AG09309 (cell line): Measurements from ENCODE around the gene PWP2.
"Not testable (repeated sequence)": the region's sequence is repeated elsewhere in the genome, so short reads cannot be mapped to it uniquely, and the experiment has no call there.

ENCODE experiments used
- DNase-seq: peaks from one replicate; pipeline ENCODE4 v3.0.0-alpha.2; 2010; ENCODE audit warnings: low read depth
- H3K4me3 ChIP-seq: 2 replicates; pipeline ENCODE4 v1.5.1; 2011; ENCODE audit warnings: mild to moderate bottlenecking, low read depth, low read length, moderate library complexity; ENCODE audit not compliant: control insufficient read depth

PWP2 gene

GRCh38 chr21:44147108-44147507 lies 39.9 kb downstream of the PWP2 start:
- DNase-seq, H3K4me3 ChIP-seq: not testable (repeated sequence)

GRCh38 chr21:44150255-44150654 lies 43.1 kb downstream of the PWP2 start:
- H3K4me3 ChIP-seq: not testable (repeated sequence)

DNA sequence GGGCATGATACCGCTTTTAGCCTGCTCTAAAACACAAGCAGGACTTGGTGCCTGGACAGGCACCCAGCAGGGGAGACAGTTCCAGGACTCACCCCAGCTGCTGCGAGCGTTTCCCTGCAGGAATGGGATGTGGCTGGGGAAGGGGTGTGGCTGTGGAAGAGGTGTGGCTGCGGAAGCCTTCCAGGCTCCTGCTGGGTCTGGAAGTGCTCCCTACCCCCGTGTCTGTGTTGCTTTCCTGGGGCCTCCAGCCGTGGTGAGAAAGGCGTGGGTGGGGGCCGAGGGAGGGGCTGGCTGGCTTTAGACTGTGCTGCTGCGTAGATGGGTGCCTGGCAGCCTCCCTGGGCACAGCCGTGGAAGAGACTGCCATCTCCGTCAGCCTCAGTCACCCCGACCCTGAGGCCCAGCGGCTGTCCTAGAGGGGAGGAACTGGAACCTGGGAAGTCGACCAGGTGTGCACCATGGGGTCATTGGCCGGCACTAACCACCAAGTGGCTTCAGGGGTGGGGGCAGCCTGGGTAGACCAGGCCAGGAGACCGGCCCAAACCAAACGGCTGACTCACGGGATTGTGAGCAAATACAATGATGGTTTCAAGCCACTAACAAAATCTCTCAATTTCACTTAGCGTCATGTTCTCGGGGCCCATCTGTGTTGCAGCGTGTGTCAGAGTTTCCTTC lies 46.2 kb downstream of the PWP2 start:
- not testable (repeated sequence) for DNase-seq, H3K4me3 ChIP-seq

More at GRCh38 chr21:44150255-44150654, 43.1 kb downstream of the PWP2 start:
- not testable (repeated sequence) for DNase-seq

GRCh38 chr21:44153889-44154228 lies 46.7 kb downstream of the PWP2 start:
- not testable (repeated sequence) for H3K4me3 ChIP-seq, DNase-seq

DNA sequence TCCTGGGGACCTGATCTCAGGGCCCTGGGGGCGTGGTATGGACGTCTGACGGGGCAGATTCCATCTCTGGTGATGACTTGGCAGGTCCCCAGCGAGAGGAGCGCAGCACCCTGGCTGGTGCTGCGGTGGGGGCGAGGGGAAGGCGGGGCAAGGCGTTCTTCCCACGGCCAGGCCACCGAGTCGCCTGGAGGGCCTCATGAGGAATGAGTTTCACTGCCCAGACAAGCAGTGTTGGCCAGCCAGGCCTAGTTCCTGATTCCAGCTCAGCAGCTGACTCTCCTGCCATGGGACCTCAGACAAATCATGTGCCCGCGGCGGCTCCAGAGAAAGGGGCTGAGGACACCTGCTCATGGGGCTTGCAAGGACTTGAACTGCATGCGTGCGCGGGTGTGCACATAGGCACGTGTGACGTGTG lies 47.6 kb downstream of the PWP2 start:
- not testable (repeated sequence) for H3K4me3 ChIP-seq, DNase-seq

- not testable (repeated sequence) for H3K4me3 ChIP-seq, DNase-seq
Observed at GRCh38 chr21:44155231-44155993, 48.2 kb downstream of the PWP2 start.

DNA sequence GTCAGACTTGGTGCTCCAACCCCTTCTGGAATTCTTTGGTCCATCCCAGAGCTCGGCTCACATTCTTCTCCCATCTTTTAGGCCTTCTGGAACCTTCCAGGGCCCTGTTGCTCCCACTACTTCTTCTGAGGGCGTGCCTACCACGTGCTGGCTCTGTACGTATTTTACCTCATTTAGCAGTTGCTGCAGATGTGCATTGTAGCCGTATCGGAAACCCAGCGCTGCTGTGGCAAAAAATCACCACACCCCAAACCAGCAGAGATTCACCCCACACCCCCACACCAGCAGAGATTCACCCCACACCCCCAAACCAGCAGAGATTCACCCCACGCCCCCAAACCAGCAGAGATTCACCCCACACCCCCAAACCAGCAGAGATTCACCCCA lies 48.8 kb downstream of the PWP2 start:
- not testable (repeated sequence) for DNase-seq, H3K4me3 ChIP-seq

GRCh38 chr21:44157439-44158081 lies 50.4 kb downstream of the PWP2 start:
- DNase-seq, H3K4me3 ChIP-seq: not testable (repeated sequence)

DNA sequence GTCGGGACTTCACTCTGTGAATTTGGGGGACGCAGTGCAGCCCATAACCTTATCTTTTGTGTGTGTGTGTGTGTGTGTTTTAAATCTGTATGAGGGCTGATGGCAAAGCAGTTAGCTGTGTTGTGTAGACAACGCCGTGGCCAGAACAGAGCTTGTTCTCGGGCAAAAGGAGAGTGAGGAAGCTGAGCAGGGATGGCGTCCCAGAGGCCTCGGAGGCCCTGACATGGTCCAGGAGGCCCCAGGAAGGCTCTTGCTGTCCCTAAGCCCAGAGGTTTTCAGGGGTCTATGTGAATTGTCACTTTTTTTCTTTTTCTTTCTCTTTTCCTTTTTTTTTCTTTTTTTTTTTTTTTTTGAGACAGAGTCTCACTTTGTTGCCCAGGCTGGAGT lies 50.9 kb downstream of the PWP2 start:
- not testable (repeated sequence) for DNase-seq, H3K4me3 ChIP-seq

DNA sequence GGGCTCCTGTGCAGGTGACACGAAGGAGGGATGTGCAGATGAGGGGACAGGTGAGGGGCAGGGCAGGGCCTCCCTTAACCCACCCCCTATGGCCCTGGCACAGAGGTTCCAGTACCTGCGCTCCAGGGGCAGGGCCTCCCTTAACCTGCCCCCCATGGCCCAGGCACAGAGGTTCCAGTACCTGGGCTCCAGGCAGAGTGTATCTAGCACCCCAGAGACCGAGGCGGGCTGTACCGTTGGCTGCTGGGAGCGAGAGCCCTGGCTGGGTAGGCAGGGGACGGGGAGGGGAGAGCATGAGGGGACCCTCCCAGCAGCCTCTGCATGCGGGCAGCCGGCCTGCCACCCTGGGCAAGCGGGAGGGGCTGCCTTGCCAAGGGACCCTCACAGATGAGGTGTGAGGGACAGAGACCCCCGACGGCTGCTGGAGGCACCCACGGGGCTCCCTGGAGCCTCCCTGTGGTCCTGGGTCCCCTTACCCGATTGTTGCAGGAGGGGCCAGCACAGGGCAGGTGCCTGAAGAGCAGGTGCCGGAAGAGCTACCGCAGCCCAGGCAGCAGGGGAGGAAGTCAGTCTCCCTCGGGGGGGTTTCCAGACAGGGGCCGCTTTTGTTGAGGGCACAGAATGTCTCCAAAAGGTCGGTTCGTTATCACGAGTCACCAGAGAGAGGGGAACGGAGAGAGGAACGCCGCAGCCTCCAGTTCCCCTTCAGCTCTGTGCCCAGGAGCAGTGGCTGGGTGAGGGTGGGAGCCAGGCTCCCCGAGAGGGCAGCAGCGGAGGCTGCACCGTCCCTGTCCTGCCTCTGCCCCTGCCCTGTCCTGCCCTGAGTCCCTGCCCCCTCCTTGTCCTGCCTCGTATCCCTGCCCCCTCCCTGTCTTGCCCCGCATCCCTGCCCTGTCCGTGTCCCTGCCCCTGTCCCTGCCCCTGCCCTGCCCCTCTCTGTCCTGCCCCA lies 52.4 kb downstream of the PWP2 start:
- DNase-seq: not testable (repeated sequence)

GRCh38 chr21:44160298-44160672 lies 53.1 kb downstream of the PWP2 start:
- H3K4me3 ChIP-seq, DNase-seq: not testable (repeated sequence)

More for the DNA sequence above, 52.4 kb downstream of the PWP2 start:
- not testable (repeated sequence) for H3K4me3 ChIP-seq

GRCh38 chr21:44160821-44161220 lies 53.6 kb downstream of the PWP2 start:
- DNase-seq: not testable (repeated sequence)

GRCh38 chr21:44163167-44163653 lies 56.0 kb downstream of the PWP2 start:
- not testable (repeated sequence) for H3K4me3 ChIP-seq, DNase-seq

More at GRCh38 chr21:44160821-44161220, 53.6 kb downstream of the PWP2 start:
- H3K4me3 ChIP-seq: not testable (repeated sequence)

DNA sequence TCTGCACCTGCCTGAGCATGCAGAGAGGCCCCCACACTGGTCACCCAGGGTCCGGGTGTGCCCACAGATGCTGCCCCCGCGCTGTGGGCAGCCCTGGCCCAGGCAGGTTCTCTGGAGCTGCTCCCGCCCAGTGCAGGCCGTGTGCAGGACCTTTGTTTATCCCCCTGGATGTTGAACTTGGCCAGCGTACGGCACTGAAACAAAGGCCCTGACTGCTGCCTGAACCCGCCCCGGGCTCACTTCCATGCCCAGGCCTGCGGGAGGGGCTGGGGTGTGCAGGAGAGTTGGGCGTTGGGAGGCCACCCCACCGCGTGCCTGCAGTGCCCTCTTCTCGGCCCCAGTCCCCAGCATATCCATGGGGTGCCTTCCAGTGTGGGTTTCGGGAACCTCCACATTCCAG lies 58.7 kb downstream of the PWP2 start:
- not testable (repeated sequence) for H3K4me3 ChIP-seq, DNase-seq

DNA sequence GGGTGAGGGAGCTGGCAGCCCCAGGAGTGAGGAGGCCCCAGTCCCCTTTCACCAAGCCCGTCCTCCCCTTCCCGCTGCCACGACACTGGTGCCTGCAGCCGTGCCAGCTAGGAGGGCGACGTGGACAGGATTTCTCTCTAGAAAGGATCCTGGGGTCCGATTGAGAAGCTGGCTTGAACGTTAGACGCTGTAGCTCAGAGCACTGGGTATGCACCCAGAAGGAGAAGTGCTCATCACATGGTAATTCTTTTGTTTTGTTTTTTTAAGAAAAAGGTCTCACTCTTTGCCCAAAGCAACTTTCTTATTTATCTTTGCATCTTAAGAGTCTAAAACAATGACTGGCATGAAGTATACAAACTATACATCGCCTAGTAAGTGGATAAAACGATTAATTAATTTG lies 60.3 kb downstream of the PWP2 start:
- H3K4me3 ChIP-seq, DNase-seq: not testable (repeated sequence)

- not testable (repeated sequence) for DNase-seq, H3K4me3 ChIP-seq
Observed at GRCh38 chr21:44170326-44170725, 63.1 kb downstream of the PWP2 start.

DNA sequence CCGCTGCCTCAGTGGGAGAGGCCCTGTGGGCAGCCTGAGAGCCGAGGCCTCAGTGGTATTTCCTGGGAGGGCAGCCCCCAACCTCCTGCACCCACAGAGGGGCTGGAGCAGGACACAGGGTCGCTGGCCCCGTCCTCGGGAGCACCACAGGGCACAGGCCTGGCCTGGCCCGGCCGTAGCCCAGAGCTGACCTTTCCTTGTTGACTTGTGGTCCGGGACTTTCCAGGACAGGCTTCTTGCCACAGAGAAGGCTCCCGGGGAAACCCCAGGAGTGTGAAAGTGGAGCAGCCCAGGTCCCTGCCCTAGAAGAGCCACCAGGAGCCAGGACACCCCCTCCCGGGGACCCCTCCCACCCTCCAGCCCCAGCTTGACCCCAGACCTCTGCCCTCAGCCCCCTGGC lies 63.7 kb downstream of the PWP2 start:
- not testable (repeated sequence) for H3K4me3 ChIP-seq

GRCh38 chr21:44171962-44172572 lies 64.9 kb downstream of the PWP2 start:
- not testable (repeated sequence) for DNase-seq, H3K4me3 ChIP-seq

More for the DNA sequence above, 63.7 kb downstream of the PWP2 start:
- not testable (repeated sequence) for DNase-seq
